ENCODE data around the gene BTBD1.
"Not testable (repeated sequence)": the region's sequence is repeated elsewhere in the genome, so short reads cannot be mapped to it uniquely, and the experiment has no call there.

BTBD1 gene

DNA sequence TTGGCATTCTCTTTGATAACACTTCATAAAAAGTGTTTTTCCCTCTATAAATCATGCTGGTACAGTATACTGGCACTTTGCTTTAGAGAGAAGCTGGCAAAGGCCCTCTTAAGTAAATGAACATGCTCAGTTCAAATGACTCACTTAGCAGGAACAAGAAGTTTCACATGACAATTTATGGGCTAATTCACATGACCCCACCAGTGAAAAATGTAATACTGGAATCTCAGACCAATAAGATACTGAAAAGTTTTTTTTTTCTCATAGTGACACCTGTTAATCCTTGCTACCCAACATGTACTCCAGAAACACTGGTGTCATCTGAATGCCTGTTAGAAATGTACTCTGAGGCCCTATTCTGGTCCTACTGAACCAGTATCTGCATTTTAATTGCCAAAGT, 13.9 kb downstream of the BTBD1 start:
- DNase-seq = no peak

GRCh38 chr15:83046558-83047127, 20.4 kb downstream of the BTBD1 start:
- DNase-seq = no peak

DNA sequence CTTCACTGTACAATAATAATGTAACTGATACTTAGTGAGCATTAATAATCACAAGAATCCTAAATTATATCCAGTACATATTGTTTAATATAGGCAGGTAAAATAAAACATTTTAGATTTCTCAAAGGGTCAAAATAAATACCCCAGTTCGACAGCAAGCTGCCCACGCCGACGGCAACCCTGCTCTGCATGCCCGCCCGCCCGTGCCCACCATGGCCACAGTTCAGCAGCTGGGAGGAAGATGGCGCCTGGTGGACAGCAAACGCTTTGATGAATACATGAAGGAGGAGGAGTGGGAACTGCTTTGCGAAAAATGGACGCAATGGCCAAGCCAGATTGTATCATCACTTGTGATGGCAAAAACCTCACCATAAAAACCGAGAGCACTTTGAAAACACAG, 22.9 kb downstream of the BTBD1 start:
- no peak for DNase-seq

DNA sequence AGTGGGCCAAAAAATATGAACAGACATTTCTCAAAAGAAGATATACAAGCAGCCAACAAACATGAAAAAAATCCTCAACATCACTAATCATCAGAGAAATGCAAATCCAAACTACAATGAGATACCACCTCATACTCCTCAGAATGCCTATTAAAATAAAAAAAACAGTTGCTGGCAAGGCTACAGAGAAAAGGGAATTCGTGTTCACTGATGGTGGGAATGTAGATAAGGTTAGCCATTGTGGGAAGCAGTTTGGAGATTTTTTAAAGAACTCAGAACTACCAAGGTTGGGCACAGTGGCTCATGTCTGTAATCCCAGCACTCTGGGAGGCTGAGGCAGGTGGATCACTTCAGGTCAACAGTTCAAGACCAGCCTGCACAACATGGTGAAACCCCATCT, 27.8 kb downstream of the BTBD1 start:
- DNase-seq = no peak

GRCh38 chr15:83036253-83036652, 30.8 kb downstream of the BTBD1 start:
- no peak for DNase-seq

DNA sequence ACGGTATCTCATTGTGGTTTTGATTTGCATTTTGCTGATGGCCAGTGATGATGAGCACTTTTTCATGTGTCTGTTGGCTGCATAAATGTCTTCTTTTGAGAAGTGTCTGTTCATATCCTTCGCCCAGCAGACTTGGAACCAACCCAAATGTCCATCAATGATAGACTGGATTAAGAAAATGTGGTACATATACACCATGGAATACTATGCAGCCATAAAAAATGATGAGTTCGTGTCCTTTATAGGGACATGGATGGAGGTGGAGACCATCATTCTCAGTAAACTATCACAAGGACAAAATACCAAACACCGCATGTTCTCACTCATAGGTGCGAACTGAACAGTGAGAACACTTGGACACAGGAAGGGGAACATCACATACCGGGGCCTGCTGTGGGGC, 35.8 kb downstream of the BTBD1 start:
- DNase-seq = not testable (repeated sequence)

- no peak for DNase-seq
Observed at GRCh38 chr15:83030021-83030420, 37.0 kb downstream of the BTBD1 start.

DNA sequence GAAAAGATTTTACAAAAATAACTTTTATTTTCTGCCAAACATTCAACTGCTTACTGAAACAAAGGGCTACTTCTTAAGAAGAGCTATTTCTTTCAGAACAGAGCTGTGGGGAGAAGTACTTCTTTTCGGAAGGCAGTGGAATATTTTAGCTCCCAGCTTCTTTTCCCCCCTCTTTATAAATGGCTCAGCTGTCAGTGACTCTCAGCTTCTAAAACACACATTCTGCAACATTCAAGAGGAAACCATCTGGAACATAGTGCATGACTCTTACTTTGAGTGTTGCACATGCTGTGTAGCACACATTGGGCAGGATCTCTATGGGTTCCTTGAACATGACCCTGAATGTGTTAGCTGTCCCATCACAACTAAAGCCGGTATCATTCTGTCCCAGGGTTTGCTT, 48.6 kb downstream of the BTBD1 start:
- DNase-seq = no peak

DNA sequence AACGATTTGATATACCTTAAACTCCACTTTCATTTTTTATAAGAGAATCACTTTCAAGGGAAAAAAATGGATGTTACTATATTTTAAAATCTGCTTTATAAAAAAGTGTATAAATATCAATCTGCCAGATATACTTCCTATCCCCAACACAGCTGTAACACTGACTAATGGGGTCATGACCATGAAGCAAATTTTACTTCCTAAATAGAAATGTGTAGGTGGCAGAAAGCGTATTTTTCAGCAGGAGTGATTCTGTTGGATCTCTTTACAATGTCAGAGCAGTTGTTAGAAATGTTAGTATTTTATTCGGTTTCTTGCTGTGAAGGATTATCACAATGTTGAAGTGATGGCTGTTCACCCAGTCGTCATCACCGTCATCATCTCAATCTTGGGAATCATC, 50.1 kb downstream of the BTBD1 start:
- DNase-seq = no peak

DNA sequence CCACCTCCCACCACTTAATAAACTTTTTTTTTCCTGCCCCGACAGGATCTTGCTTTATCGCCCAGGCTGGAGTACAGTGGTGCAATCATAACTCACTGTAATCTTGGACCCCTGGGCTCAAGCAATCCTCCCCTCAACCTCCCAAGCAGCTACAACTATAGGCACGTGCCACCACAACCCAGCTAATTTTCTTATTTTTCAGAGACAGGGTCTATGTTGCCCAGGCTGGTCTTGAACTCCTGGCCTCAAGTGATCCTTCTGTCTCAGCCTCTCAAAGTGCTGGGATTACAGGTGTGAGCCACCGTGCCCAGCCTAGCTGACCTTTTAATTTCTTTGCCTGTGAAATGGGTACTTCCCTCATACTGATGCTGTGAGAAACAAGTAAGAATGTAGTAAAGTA, 51.7 kb downstream of the BTBD1 start:
- DNase-seq = no peak

- DNase-seq = no peak
Observed at GRCh38 chr15:83014205-83014653, 52.8 kb downstream of the BTBD1 start.

DNA sequence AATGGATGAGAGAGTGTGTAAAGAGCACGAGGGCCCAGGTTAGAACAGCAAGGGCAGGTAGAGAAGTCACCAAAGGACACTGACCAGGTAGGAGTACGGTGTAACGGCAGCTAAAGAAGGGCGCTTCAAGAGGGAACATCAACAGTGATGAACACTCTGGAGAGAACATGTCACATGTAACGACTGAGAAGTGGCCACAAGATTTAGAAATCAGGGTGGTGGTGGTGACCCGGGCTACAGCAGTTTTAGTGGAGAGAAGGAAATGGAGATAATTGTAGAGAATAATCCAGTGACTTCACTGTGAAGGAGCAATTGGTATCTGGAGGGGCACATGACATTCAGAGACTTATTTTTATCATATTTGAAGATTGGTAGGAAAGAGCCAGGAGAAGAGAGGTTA, 54.4 kb downstream of the BTBD1 start:
- no peak for DNase-seq

DNA sequence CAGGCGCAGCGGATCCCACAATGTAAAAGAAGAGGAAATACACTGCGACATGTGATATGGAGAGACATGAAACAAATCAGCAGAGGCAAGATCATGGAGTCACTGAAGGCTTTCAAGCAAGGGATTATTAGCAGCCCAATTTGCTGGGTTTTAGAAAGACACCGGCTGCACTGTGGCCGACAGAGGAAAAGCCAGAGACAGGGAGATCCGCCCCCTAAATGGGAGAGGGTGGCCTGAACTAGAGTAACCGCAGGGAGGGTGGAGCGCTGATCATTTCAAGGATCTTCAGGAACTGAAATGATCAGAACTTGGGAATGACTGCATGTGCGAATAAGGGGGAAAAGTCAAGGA, 55.0 kb downstream of the BTBD1 start:
- DNase-seq = no peak

- peak; percentile 88 for DNase-seq
Observed at GRCh38 chr15:83011271-83012075, 55.6 kb downstream of the BTBD1 start, which contains the start of gene C15orf40. Gene C15orf40, minus strand, starts transcription at chr15:83011639. Its CDS starts 32 bp downstream, at chr15:83011607.

DNA sequence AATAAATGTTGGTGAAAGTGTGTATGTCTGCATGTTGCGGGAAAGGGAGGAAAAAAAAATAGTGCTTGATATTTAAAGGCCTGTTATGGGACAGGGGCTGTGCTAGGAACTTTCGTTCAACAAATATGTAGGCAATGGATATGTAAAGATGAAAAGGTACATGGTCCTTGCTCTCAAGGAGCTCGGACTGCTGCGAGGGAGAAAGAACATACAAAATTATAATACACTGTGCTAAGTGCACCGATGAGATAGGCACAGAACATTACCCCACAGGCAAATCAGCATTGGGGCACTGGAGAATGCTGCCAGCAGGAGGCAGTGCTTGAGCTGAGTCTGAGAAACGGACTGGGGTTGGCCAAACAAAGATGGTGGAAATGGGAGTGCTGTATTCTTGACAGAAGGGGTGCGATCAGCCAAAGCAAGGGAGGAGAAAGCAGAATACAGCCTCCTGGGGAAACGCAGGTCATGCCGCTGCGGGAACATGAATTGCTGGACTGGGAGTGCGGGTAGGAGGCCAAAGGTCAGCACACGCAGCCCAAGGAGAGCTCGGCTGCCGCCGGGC, 56.3 kb downstream of the BTBD1 start:
- DNase-seq = peak; percentile 76

DNA sequence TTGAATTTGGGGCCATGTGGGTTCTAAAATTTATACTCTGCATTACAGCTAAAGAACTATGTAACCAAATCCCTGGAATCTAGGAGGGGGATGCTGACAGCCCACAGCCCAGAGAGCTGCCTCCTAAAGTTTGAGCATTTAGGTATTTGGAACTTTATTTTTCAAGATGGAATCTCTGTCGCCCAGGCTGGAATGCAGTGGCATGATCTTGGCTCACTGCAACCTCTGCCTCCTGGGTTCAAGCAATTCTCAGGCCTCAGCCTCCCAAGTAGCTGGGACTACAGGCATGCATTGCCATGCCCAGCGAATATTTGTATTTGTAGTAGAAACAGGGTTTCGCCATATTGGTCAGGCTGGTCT, 66.4 kb downstream of the BTBD1 start:
- not testable (repeated sequence) for DNase-seq

- DNase-seq = no peak
Observed at GRCh38 chr15:82999905-83000671, 67.0 kb downstream of the BTBD1 start.

DNA sequence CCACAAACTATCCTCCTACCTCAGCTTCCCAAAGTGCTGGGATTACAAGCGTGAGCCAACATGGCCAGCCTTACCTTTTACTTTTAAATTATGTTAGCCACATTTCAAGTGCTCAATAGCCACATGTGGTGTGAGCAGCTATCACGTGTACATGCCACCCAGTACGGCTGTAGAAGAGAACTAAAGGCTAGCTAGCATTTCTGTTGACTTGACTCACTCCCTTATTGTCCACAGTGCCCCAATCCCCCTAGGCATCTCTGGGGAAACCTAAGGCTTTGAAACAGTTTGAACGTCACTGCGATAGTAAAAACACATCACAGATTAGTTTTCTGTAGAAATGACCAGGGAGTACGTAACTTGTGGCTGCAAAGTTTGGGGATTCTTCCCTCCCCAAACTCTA, 67.6 kb downstream of the BTBD1 start:
- DNase-seq = no peak

- DNase-seq = no peak
Observed at GRCh38 chr15:82995938-82996337, 71.1 kb downstream of the BTBD1 start.

DNA sequence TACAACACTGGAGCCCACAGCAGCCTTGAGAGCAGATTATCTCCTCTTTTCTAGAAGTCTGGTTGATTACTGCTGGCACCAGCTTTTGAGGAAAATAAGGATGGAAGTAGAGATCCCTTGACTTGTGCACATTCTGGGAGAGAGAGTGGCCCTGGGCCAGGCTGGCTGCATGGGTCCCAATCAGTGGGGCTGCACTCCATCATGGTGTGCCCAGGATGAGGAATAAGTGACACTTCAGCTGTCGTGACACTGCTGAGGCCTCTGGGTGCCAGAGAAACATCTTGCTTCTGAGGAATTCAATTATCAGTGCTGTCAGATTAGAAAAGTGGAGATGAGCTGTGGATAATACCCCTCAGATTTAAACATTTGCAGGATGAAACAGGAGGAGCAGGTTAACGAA, 72.0 kb downstream of the BTBD1 start:
- no peak for DNase-seq

GRCh38 chr15:82993144-82993543, 73.9 kb downstream of the BTBD1 start:
- no peak for DNase-seq

DNA sequence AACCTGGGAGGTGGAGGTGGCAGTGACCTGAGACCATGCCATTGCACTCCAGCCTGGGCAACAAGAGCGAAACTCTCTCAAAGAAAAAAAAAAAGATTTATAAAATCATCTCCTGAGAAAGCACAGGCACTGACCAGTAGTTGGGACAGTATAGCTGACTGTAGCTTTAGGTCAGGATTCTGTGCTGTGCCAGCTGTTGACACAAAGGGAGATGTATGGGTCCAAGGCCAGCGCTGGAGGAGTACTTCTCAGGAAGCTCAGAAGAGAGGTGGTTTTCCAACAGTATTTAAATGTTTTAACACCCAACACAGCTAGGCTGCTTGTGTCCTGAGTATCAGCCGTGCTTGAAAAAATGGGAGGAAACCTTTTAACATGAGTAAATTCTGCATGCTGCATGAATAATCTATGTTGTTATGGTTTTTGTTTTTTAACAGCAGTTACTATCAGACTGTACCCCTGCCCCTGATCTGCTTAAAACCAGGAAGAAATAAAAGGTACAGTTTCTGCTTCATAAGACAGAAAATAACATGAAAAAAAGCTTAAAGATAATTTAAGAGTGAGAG, 74.5 kb downstream of the BTBD1 start:
- DNase-seq = no peak

DNA sequence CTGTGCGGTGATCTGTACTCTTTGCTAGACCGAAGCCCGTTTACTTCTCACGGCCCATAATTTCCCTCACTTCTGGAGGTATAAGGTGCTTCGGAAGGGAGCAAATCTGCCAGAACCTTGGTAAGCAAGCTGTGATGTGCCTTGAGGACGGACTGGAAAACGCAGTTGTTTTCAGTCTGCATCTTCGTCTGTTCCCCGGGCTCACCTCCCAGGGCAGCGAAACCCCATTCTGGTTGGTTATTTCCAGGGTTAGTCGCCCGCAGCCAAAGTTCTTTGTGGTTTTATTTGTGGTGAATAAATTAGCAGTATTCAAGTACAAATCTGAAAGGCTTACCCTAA, 80.6 kb downstream of the BTBD1 start:
- no peak for DNase-seq

Data from activated CD4-positive, CD25-positive, alpha-beta regulatory T cell treated with anti-CD3 and anti-CD28 coated beads, Interleukin-2, amount 50 U/mL, for 72 hours (primary cell).